Activated naive CD8-positive, alpha-beta T cell (primary cell): ENCODE results near the gene CCDC61.

Experiments used
- H3K27ac Mint-ChIP-seq: one replicate; pipeline ENCODE4 v1.8.0; 2021; ENCODE audit warnings: mixed read lengths
- H3K27me3 Mint-ChIP-seq: one replicate; pipeline ENCODE4 v1.8.0; 2021; ENCODE audit warnings: mixed read lengths
- H3K36me3 Mint-ChIP-seq: one replicate; pipeline ENCODE4 v1.8.0; 2021; ENCODE audit warnings: mixed read lengths
- H3K4me1 Mint-ChIP-seq: one replicate; pipeline ENCODE4 v1.8.0; 2021; ENCODE audit warnings: low read depth, mixed read lengths
- H3K4me3 Mint-ChIP-seq: one replicate; pipeline ENCODE4 v1.8.0; 2021; ENCODE audit warnings: mild to moderate bottlenecking, mixed read lengths
- H3K9me3 Mint-ChIP-seq: one replicate; pipeline ENCODE4 v1.8.0; 2021; ENCODE audit warnings: low read depth, mixed read lengths

CCDC61 gene

GRCh38 chr19:46035986-46036743 lies 40.9 kb downstream of the CCDC61 start:
- Mint-ChIP-seq H3K27me3 (peaks cover 9% of the 10 kb centered on the region), H3K27ac (no peak overlapping the region), H3K4me1 (no peaks in the 10 kb centered on the region), H3K36me3 (peaks cover 5% of the 10 kb centered on the region), H3K9me3 (no peaks in the 10 kb centered on the region), H3K4me3 (no peak overlapping the region)

- Mint-ChIP-seq H3K27me3 (peaks cover 11% of the 10 kb centered on the region), H3K4me3 (no peak overlapping the region), H3K36me3 (peaks cover 5% of the 10 kb centered on the region), H3K9me3 (no peaks in the 10 kb centered on the region), H3K27ac (no peak overlapping the region), H3K4me1 (no peaks in the 10 kb centered on the region)
Measured at GRCh38 chr19:46036744-46037128, 41.5 kb downstream of the CCDC61 start.

GRCh38 chr19:46040125-46040524 lies 44.9 kb downstream of the CCDC61 start:
- H3K27me3 Mint-ChIP-seq, result peaks cover 26% of the 10 kb centered on the region
- peaks cover 15% of the 10 kb centered on the region for H3K36me3 Mint-ChIP-seq
- H3K9me3 Mint-ChIP-seq, result peaks cover 8% of the 10 kb centered on the region
- H3K27ac Mint-ChIP-seq, result no peak overlapping the region
- no peak overlapping the region for H3K4me3 Mint-ChIP-seq
- no peaks in the 10 kb centered on the region for H3K4me1 Mint-ChIP-seq

GRCh38 chr19:46040952-46041500 lies 45.8 kb downstream of the CCDC61 start, which contains the start of gene IGFL4:
IGFL4 (minus strand) TSS chr19:46041002; CDS start chr19:46040962, 40 bp downstream.
- no peak within 1 kb of the TSS for H3K4me3 Mint-ChIP-seq
- no peaks in the 10 kb centered on the region for H3K4me1 Mint-ChIP-seq
- peaks cover 18% of the 10 kb centered on the region for H3K36me3 Mint-ChIP-seq
- peaks cover 27% of the 10 kb centered on the region for H3K27me3 Mint-ChIP-seq
- H3K9me3 Mint-ChIP-seq, result peaks cover 14% of the 10 kb centered on the region
- H3K27ac Mint-ChIP-seq, result no peak within 1 kb of the TSS

GRCh38 chr19:46042252-46042883 lies 47.1 kb downstream of the CCDC61 start:
- peaks cover 25% of the 10 kb centered on the region for H3K36me3 Mint-ChIP-seq
- peaks cover 38% of the 10 kb centered on the region for H3K27me3 Mint-ChIP-seq

GRCh38 chr19:46043519-46043918 lies 48.3 kb downstream of the CCDC61 start:
- peaks cover 40% of the 10 kb centered on the region for H3K27me3 Mint-ChIP-seq
- no peaks in the 10 kb centered on the region for H3K4me1 Mint-ChIP-seq
- peaks cover 18% of the 10 kb centered on the region for H3K9me3 Mint-ChIP-seq

More at GRCh38 chr19:46042252-46042883, 47.1 kb downstream of the CCDC61 start:
- no peaks in the 10 kb centered on the region for H3K4me1 Mint-ChIP-seq
- H3K27ac Mint-ChIP-seq, result no peak overlapping the region
- H3K9me3 Mint-ChIP-seq, result peaks cover 18% of the 10 kb centered on the region
- H3K4me3 Mint-ChIP-seq, result no peak overlapping the region

GRCh38 chr19:46049597-46049996 lies 54.3 kb downstream of the CCDC61 start:
- no peaks in the 10 kb centered on the region for H3K4me1 Mint-ChIP-seq
- peaks cover 10% of the 10 kb centered on the region for H3K9me3 Mint-ChIP-seq
- H3K27ac Mint-ChIP-seq, result no peak overlapping the region
- H3K36me3 Mint-ChIP-seq, result peaks cover 10% of the 10 kb centered on the region
- H3K27me3 Mint-ChIP-seq, result peaks cover 41% of the 10 kb centered on the region
- H3K4me3 Mint-ChIP-seq, result no peak overlapping the region

More at GRCh38 chr19:46043519-46043918, 48.3 kb downstream of the CCDC61 start:
- Mint-ChIP-seq H3K36me3 (peaks cover 25% of the 10 kb centered on the region), H3K4me3 (no peak overlapping the region), H3K27ac (no peak overlapping the region)

GRCh38 chr19:46052896-46053295 lies 57.6 kb downstream of the CCDC61 start:
- Mint-ChIP-seq H3K36me3 (no peaks in the 10 kb centered on the region), H3K4me3 (no peak overlapping the region), H3K4me1 (no peaks in the 10 kb centered on the region), H3K27me3 (peaks cover 34% of the 10 kb centered on the region), H3K9me3 (no peaks in the 10 kb centered on the region), H3K27ac (no peak overlapping the region)

- Mint-ChIP-seq H3K27ac (no peak overlapping the region), H3K27me3 (peaks cover 32% of the 10 kb centered on the region), H3K36me3 (peaks cover 3% of the 10 kb centered on the region), H3K4me3 (no peak overlapping the region), H3K4me1 (no peaks in the 10 kb centered on the region), H3K9me3 (peaks cover 4% of the 10 kb centered on the region)
Measured at GRCh38 chr19:46056536-46056935, 61.3 kb downstream of the CCDC61 start.

GRCh38 chr19:46058778-46059177 lies 63.5 kb downstream of the CCDC61 start:
- peaks cover 4% of the 10 kb centered on the region for H3K9me3 Mint-ChIP-seq
- H3K27ac Mint-ChIP-seq, result no peak overlapping the region
- no peak overlapping the region for H3K4me3 Mint-ChIP-seq
- no peaks in the 10 kb centered on the region for H3K4me1 Mint-ChIP-seq
- H3K27me3 Mint-ChIP-seq, result peaks cover 41% of the 10 kb centered on the region
- H3K36me3 Mint-ChIP-seq, result peaks cover 6% of the 10 kb centered on the region

GRCh38 chr19:46060012-46060411 lies 64.7 kb downstream of the CCDC61 start:
- peaks cover 48% of the 10 kb centered on the region for H3K27me3 Mint-ChIP-seq
- H3K4me1 Mint-ChIP-seq, result no peaks in the 10 kb centered on the region
- no peak overlapping the region for H3K4me3 Mint-ChIP-seq
- H3K9me3 Mint-ChIP-seq, result peaks cover 4% of the 10 kb centered on the region
- no peak overlapping the region for H3K27ac Mint-ChIP-seq
- peaks cover 6% of the 10 kb centered on the region for H3K36me3 Mint-ChIP-seq

- H3K4me3 Mint-ChIP-seq, result no peak overlapping the region
- no peaks in the 10 kb centered on the region for H3K4me1 Mint-ChIP-seq
- H3K27ac Mint-ChIP-seq, result no peak overlapping the region
- peaks cover 46% of the 10 kb centered on the region for H3K27me3 Mint-ChIP-seq
- H3K36me3 Mint-ChIP-seq, result peaks cover 6% of the 10 kb centered on the region
- peaks cover 4% of the 10 kb centered on the region for H3K9me3 Mint-ChIP-seq
Measured at GRCh38 chr19:46063201-46063600, 67.9 kb downstream of the CCDC61 start.

GRCh38 chr19:46065486-46066071 lies 70.3 kb downstream of the CCDC61 start:
- no peak overlapping the region for H3K4me3 Mint-ChIP-seq
- peaks cover 4% of the 10 kb centered on the region for H3K9me3 Mint-ChIP-seq
- peaks cover 38% of the 10 kb centered on the region for H3K27me3 Mint-ChIP-seq
- H3K4me1 Mint-ChIP-seq, result no peaks in the 10 kb centered on the region
- H3K36me3 Mint-ChIP-seq, result peaks cover 2% of the 10 kb centered on the region
- no peak overlapping the region for H3K27ac Mint-ChIP-seq

GRCh38 chr19:46066471-46066870 lies 71.2 kb downstream of the CCDC61 start:
- H3K27me3 Mint-ChIP-seq, result peaks cover 44% of the 10 kb centered on the region

GRCh38 chr19:46067691-46068090 lies 72.4 kb downstream of the CCDC61 start:
- Mint-ChIP-seq H3K36me3 (no peaks in the 10 kb centered on the region), H3K27me3 (peaks cover 48% of the 10 kb centered on the region)

More at GRCh38 chr19:46066471-46066870, 71.2 kb downstream of the CCDC61 start:
- H3K4me1 Mint-ChIP-seq, result no peaks in the 10 kb centered on the region
- H3K9me3 Mint-ChIP-seq, result no peaks in the 10 kb centered on the region
- H3K27ac Mint-ChIP-seq, result no peak overlapping the region
- peaks cover 2% of the 10 kb centered on the region for H3K36me3 Mint-ChIP-seq
- H3K4me3 Mint-ChIP-seq, result no peak overlapping the region

More at GRCh38 chr19:46067691-46068090, 72.4 kb downstream of the CCDC61 start:
- no peak overlapping the region for H3K27ac Mint-ChIP-seq
- H3K9me3 Mint-ChIP-seq, result no peaks in the 10 kb centered on the region
- no peaks in the 10 kb centered on the region for H3K4me1 Mint-ChIP-seq
- H3K4me3 Mint-ChIP-seq, result no peak overlapping the region
